Ramos (cell line): ENCODE results near the gene MYO15A.

Experiments used
- in situ Hi-C: fragments of 300-500 bp; cut with MboI; formaldehyde crosslinking; loops from one replicate; pipeline ENCODE4 v1.14.3; 2022; ENCODE audit warnings: low sequenced_read_pairs; ENCODE audit not compliant: unreplicated experiment

Gene MYO15A

DNA sequence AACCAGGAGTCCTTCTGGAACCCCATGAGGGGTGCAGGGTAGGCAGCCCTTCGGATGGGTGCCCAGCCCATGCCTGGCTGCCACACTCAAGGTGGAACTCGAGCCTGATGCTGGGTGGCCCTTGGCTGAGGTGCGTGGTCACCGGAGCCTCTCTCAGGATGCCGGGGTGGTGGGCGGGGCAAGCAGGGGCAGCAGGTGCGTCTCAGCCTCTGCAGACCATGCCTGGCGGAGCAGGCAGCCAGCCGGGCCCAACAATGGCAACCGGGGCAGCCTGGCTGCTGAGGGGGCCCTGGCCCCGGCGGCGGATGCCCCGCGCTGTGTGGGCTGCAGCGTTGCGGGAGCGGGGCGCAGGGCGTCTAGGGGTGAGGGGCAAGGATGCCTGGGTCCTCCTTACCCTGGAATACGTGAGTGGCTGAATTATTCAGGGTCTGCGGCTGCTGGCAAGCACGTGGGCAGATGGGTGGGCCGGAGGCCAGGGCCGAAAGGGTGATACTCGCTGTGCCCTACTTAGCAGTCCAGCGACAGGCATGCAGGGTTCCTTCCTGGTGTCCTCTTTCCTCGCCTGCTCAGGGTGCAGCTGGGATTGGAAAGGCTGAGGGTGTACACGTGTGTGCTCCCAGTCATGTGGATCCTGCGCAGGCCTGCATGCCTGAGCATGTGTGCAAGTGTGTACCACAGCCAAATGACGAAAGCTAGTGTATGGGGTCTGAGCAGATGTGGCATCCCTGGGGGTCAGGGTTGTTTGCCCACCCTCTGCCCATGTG is 14.6 kb downstream of the MYO15A start:
- in situ Hi-C loops: no loop called here

DNA sequence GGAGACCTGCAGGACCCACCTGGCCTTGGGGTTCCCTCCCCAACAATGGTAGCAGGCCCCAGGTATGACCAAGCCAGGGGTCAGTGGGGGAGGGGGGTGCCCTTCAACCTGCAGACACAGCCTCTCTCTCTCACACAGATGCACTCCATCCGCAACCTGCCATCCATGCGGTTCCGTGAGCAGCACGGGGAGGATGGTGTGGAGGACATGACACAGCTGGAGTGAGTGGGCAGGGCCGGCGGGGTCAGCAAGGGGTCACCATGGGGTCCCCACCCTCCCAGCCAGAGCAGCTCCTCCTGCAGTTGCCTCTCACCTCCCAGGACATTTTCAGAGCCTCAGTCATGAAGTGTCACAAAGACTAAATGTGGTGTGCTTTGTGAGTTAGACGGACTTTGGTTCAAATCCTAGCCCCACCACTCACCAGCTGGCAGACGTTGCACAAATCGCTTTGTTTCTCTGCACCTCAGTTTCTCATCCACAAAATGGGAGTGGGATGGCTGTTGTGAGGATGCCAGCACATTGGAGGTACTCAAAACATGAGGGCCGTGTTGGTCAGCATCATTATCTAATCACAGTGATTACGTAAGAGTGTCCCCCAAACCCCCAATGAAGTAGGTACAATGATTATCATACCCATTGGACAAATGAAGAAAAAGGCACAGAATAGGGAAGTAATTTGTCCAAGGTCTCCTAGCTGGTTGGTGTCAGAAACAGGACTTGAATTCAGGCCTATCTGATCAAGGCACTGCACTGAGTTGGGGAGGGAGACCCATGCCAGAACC is 16.0 kb downstream of the MYO15A start:
- in situ Hi-C loops: no loop called here

DNA sequence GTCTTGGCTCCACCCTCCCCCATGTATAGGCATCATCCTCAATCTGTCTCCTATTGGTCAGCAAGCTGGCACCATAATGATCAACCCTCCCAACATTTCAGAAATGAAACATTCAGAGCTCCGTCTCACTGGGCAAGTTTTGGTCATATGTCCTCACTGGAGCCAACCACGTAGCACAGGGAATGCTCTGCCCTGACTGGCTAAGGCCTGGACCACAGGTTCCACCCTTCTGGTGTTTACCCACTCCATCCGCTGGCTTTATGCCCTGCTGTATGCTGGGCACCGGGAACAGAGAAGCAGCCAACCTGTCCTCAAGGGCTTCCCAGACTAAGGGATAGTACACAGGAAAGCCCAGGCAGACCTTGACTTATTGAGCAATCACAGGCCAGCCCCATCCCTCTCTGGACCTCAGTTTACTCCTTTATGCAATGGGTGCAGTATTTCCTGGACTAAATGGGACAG is 20.5 kb downstream of the MYO15A start:
- in situ Hi-C loops: no loop called here

DNA sequence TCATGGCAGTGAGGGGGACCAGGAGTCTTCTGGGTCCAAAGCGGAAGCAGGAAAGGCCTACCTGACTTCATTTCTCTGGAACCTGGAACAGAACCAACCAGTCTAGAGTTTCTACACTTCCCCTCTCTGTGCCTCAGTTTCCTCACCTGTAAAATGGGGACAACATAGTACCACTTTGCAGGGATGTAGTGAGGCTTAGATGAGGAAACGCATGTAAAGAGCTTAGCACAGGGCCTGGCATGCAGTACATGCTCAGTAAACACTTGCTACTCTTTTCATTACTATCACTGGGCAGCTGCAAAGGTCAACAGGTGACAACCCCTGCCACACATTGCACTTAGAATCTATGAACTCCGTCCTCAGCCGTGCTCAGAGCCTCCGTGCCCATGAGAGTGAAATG is 24.2 kb downstream of the MYO15A start:
- in situ Hi-C loops: no loop called here

DNA sequence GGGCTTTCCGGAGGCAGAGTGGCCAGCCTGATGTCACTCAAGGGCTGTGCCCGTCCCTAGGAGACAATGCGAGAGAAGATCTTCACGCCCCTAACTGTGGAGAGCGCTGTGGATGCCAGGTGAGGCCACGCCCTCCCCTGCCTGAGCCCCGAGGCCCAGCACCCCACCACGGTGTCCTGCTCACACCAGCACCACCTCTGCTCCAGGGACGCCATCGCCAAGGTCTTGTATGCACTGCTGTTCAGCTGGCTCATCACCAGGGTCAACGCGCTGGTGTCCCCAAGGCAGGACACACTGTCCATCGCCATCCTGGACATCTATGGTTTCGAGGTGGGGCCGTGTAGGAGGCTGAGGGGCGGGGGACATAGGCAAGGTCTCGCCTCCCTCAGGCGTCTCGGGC is 27.8 kb downstream of the MYO15A start:
- in situ Hi-C loops: no loop called here

DNA sequence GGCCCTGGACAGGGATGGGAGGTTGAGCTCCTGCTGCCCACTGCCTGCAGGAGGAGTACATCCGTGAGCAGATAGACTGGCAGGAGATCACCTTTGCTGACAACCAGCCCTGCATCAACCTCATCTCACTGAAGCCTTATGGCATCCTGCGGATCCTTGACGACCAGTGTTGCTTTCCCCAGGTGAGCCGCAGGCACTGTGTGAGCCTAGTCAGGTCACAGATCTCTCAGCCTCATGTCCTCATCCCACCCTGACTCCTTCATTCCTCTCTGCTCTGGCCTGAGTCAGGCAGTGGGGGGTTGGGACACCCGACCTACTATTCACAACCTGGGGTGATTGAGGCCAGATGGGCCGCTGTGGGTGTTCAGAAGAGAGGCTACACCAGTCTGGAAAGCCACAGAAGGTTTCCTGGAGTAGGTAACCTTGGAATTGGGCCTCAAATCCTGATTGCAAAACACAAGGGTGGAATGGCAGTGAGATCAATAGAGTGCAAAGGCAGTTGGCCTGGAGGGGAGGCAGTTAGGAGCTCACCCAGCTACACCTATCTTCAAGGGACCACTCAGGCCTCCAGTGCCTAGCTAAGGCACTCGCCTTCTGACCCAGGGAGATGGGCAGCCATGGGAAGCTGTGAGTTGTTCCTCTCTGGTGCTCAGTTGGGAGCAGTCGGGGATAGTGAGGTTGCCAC is 29.7 kb downstream of the MYO15A start:
- in situ Hi-C loops: no loop called here

DNA sequence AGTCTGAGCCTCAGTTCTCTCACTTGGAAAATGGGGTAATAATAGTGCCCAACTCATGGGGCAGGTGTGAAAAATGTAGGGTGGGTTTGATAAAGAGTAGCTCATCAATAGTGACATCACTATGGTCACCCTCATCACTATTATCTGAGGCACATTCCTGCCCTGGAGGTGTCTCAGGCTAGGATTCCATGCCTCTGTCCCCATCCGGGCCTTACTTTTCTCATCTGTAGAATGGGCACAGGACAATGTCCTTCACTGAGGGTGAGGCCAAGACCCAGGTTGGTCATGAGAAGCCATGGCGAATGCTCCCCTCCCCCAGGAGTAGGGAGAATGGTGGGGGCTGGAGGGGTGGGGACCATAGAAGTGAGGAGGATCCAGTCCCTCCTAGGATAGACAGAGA is 30.5 kb downstream of the MYO15A start:
- in situ Hi-C loops: no loop called here

DNA sequence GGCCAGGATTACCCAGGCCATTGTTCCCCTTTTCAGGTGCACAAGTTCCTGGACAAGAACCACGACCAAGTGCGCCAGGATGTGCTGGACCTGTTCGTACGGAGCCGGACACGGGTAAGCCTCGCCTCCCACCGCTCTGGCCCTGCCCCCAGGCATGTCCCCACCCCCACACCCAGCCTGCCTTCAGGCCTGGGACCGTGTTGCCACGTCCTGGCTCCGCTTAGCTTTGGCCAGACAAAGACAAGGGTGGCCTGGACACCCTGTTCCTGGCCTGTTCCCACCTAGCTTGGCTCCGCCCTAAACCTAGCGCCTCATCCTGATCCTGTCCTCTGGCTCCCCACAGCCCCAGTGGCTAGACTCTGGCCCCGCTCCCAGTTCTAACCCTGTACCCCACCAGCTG is 30.9 kb downstream of the MYO15A start:
- in situ Hi-C loops: no loop called here

DNA sequence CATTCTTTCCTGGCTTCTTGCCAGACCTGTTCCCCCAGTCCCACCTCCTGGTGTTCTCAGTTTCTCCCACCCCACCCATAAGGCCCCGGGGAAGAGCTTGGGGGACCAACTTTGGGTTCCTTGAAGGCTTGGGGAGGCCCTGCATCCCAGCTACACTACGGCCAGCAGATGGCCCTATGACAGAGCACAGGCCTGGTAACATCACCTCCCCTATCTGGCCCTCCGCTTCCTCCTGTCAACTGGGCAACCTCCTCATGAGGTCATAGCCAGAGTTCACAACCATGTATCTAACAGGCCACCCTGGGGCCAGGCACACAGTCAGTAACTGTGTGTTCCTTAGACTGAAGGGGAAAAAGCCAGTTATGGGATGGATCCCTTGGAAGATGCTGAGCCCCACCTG is 31.4 kb downstream of the MYO15A start:
- in situ Hi-C loops: no loop called here

DNA sequence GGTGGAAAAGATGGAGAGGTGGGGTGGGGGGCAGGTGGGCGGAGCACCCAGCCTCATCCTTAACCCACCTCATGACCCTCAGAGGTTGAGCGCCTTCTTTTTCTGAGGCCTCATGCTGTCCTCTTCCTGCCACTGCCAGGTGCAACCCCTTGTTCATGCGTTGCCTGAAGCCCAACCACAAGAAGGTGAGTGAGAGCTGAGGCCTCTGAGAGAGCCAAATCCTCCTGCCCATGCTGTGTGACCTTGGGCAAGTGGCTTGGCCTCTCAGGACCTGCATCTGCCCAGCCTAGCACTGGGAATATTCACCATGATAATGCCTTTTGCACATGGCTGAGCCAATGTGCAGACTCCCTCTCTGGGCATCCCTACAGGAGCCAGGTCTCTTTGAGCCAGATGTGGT is 32.1 kb downstream of the MYO15A start:
- in situ Hi-C loops: no loop called here

DNA sequence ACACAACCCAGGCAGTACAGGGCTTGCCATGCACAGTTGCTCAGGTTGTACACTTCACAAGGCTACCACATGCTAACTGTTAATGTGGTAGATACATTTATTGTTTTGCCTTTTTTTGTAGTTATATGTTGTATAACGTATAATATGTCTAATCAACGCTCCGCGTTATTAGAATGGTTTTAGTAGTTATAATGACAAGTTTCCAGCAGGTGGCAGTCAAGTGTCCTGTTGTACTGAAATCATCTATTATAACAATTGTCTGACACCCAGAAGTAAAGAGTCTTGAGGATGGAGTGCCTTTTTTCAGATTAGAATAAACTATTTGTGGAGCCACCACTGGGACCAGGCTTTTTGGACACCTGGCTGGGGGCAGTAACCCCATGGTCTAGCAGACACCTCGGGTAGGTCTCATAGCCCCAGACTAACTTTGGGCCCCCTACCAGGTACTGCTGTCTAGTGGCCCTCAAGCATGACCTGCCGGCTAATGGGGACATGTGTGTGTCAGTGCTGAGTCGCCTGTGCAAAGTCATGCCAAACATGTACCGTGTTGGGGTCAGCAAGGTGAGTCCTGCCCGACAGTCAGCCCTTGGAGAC is 32.8 kb downstream of the MYO15A start:
- in situ Hi-C loops: no loop called here

DNA sequence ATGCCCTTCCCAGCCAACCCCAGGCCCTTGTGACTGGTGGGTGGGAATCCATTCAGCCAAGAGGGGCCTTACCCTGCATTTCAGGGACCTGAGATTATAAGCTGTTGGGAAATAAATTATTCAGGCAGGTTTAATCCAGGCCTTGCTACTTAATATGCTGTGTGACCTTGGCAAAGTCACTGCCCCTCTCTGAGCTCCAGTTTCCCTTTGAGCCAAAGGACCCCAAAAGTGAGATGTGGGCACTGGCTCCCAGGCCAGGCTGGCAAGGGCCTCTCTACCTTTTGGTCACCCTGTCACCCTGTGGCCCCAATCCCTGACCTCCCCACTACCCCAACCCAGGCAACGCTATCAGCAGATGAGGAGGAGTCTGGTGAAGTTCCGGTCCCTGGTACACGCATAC is 33.9 kb downstream of the MYO15A start:
- in situ Hi-C loops: no loop called here

DNA sequence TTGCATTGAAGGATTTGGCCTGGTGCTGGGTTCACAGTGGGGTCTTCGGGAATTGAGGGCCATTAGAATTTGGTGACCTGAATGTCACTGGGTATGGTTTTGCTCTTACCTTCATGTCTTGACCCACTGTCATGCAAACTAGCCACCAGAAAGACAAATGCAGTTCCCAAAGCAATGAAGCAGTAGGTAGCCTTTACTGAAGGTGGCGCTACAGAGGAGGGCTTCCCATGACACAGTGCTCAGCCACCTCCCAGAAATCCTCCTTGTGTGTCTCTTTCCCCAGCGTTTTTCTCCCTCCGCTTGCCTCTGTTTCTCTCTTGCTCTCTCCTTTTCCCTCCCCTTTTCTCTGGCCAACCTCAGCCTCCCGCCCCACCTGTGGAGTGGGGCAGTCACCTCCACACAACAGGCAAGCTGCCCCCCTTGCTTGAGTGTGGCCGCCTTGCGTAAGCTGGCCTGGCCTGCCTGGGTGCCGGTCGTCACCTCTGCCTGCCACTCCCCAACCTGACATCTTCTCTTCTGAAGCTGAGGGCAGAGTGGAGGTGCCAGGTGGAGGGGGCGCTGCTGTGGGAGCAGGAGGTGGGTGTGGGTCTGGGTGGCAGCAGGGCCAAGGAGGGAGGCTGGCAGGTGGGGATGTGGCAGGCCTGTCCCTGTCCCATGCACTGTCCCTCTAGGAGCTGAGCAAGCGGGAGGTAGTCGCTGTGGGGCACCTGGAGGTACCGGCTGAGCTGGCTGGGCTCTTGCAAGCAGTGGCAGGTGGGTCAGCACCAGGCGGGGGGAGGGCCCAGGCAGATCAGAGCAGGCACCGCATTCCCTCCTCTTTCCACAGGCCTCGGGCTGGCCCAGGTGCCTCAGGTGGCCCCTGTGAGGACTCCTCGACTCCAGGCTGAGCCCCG is 34.7 kb downstream of the MYO15A start:
- in situ Hi-C loops: no loop called here

DNA sequence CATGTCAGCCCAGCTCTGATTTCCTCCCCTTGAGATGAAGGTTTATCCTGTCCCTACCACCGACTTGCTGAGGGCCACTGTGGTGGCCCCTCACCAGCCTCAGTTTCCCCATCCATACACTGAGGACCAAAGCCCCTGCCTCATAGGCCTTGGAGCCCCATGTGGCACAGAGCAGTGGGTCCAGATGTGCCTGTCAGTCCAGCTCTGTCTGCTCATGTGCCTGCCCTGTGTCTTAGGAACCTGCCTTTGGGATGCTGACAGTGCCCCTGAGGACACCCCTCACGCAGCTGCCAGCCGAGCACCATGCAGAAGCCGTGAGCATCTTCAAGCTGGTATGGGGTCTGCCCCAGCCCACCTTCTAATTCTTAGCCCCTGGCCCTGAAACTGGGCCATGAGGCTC is 35.7 kb downstream of the MYO15A start:
- in situ Hi-C loops: no loop called here

DNA sequence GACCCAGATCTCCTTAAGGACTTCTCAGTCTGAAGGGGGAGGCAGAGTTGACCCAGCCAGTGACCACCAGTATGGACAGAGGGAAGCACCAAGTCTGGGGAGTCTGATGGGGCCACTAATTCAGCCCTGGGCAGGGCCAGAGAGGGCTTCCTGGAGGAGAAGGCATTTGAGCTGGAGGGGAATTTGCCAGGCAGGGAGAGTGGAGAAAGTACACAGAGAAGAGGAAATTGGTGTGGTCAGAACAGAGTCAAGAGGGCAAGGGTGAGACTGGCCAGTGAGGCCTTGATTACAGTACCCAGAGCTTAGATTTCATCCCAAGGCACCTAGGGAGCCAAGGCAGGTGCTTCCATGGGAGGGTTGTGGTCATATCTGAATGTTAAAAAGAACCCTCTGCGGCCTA is 36.3 kb downstream of the MYO15A start:
- in situ Hi-C loops: no loop called here

DNA sequence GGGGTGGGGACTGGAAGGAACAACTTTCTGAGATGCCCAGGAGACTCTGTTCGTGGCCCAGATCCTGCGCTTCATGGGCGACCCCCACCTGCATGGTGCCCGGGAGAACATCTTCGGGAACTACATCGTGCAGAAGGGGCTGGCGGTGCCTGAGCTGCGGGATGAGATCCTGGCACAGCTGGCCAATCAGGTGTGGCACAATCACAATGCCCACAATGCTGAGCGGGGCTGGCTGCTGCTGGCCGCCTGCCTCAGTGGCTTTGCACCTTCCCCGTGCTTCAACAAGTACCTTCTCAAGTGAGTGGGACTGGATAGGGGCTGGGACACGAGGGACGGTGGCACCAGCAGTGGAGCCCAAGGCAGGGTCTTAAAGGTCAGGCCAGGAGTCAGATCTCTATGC is 37.3 kb downstream of the MYO15A start:
- in situ Hi-C loops: no loop called here

DNA sequence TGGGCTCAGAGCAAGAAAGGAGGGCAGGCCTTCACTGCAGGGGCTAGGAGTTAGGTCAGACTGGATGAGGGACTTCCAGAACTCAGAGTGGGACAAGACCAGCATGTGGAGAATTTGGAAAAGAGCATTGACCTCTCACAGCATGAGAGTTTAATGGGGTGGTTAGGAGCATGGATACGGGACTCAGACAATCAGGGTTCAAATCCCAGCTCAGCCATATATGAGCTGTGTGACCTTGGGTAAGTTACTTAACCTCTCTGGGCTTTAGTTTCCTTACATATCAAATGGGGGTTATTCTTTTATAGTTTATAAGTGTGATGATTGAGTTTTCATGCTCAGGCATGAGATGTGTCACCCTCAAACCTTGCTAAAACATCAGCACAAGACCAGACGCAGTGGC is 37.7 kb downstream of the MYO15A start:
- in situ Hi-C loops: no loop called here

DNA sequence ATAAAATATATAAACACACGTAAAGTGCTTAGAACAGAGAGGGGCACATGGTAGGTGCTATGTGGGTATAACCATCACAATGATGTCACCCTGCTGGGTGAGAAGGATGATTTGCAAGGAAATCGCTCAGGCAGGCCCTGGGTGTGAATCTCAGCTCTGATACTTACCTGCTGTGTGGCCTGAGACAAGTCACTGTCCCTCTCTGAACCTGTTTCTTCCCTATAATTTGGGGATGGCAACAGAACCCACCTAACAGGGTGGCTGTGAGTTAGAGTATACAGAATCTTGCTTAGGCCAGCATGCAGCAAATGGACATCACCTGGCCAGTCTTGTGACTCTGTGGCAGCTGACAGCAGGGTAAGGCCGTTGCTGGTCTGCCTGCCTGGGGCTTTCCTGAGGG is 38.4 kb downstream of the MYO15A start:
- in situ Hi-C loops: no loop called here

DNA sequence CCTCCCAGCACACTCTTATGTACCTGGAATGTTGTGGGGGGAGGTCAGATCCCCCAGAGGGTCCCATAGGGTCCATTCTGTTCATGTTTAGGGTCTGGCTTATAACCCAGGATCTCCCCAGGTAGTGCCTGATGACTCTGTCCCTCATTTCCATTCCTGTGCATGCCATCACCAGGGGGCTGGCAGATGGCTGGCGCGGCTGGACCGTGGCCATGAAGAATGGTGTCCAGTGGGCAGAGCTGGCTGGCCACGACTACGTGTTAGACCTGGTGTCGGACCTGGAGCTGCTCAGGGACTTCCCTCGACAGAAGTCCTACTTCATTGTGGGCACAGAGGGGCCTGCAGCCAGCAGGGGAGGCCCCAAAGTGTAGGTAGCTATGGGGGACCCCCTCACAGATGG is 40.0 kb downstream of the MYO15A start:
- in situ Hi-C loops: no loop called here

DNA sequence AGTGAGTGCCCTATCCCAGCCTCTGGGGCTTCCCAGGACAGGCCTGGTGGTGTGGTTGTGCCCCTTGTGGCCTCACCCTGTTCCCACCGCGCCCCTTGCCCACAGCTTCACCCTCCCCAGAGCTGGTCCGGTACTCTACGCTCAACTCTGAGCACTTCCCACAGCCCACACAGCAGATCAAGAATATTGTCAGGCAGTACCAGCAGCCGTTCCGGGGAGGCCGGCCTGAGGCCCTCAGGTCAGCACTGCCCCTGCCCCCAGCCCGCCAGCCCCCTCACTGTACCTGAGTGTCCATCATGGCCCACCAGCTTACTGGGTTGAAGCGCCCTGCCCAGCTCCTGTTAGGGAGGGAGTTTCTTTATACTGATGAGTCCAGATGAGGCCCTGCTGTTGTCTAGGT is 42.7 kb downstream of the MYO15A start:
- in situ Hi-C loops: no loop called here
